Neural crest cell (in vitro differentiated cells): ENCODE data around the gene SLC16A11. TPM values are rescaled to one million over a fixed set of nuclear protein-coding genes. Genes with fewer than 3 reads are reported as not detected.

Source experiments
- DNase-seq: peaks from one replicate; pipeline ENCODE4 v3.0.0; 2021; ENCODE audit warnings: low read depth, mixed read lengths, low spot score
- H3K27ac Mint-ChIP-seq: one replicate; pipeline ENCODE4 v1.8.0; 2021; ENCODE audit warnings: mild to moderate bottlenecking, mixed read lengths; ENCODE audit not compliant: unreplicated experiment
- H3K27me3 Mint-ChIP-seq: 2 replicates; pipeline ENCODE4 v1.8.0; 2021; ENCODE audit warnings: low read depth, mild to moderate bottlenecking, mixed read lengths
- H3K36me3 Mint-ChIP-seq: 2 replicates; pipeline ENCODE4 v1.8.0; 2021; ENCODE audit warnings: low read depth, mild to moderate bottlenecking, mixed read lengths
- H3K4me1 Mint-ChIP-seq: 2 replicates; pipeline ENCODE4 v1.8.0; 2021; ENCODE audit warnings: mixed read lengths
- H3K4me3 Mint-ChIP-seq: one replicate; pipeline ENCODE4 v1.8.0; 2021; ENCODE audit warnings: mild to moderate bottlenecking, mixed read lengths
- H3K9me3 Mint-ChIP-seq: 2 replicates; pipeline ENCODE4 v1.8.0; 2021; ENCODE audit warnings: mixed read lengths
- total RNA-seq: library from RNA; stranded (reverse); gene quantifications from 2 replicates; pipeline ENCODE4 v1.2.1, GENCODE V29; 2021
- TF ChIP-seq, protein P1 (sequence below): fragments of 200-600 bp; sonication (generic); conservative IDR thresholded peaks from 2 replicates; pipeline ENCODE4 v1.5.0; 2021; ENCODE audit warnings: antibody characterized with exemption, mild to moderate bottlenecking

Gene SLC16A11
- total RNA-seq, 1 donor from 2014 or later, result not detected

DNA sequence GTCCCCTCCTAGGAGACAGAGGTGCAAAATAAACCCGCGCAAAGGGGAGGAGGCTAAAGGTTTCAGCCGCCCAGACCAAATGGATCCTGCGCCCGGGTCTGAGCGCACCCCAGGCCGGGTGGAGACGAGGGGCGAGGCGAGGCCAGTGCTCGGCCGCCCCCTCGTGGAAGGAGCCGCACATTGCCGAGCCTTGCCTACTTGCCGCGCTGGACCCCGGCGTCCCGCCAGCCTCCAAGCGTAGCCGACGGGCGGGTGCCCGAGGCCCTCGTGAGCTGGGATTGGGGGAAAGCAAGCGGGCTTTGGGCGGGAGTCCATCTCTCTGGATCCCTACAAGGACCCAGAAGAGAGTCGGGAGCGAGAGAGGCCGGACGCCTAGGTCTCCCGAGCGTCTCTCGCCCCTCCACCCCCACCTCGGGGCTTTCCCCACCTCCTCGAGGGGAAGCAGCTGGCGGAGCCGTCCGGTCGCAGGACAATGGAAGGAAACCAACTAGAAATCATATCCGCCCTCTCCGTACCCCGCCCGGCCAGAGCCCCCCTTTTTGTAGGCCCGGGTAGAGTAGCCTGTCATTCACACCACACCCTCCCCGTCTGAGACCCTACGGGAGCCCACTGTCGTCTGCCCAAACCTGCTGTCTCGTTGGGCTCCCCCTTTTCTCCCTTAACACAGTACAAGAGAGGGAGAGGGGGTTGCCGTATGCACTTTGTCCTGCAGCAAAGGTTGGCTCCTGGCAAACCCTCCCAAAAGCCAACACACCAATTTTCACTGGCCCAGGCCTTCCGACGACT, 21.7 kb downstream of the SLC16A11 start:
- peak; percentile 76 for DNase-seq
- H3K4me3 Mint-ChIP-seq, result peak overlapping the region; percentile 38
- peaks cover 38% of the 10 kb centered on the region for H3K4me1 Mint-ChIP-seq
- H3K36me3 Mint-ChIP-seq, result no peaks in the 10 kb centered on the region
- no peak overlapping the region for H3K27ac Mint-ChIP-seq
- TF ChIP-seq, protein P1, sequence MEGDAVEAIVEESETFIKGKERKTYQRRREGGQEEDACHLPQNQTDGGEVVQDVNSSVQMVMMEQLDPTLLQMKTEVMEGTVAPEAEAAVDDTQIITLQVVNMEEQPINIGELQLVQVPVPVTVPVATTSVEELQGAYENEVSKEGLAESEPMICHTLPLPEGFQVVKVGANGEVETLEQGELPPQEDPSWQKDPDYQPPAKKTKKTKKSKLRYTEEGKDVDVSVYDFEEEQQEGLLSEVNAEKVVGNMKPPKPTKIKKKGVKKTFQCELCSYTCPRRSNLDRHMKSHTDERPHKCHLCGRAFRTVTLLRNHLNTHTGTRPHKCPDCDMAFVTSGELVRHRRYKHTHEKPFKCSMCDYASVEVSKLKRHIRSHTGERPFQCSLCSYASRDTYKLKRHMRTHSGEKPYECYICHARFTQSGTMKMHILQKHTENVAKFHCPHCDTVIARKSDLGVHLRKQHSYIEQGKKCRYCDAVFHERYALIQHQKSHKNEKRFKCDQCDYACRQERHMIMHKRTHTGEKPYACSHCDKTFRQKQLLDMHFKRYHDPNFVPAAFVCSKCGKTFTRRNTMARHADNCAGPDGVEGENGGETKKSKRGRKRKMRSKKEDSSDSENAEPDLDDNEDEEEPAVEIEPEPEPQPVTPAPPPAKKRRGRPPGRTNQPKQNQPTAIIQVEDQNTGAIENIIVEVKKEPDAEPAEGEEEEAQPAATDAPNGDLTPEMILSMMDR, result peak; percentile 87
- H3K9me3 Mint-ChIP-seq, result no peaks in the 10 kb centered on the region
- H3K27me3 Mint-ChIP-seq, result peaks cover 51% of the 10 kb centered on the region

DNA sequence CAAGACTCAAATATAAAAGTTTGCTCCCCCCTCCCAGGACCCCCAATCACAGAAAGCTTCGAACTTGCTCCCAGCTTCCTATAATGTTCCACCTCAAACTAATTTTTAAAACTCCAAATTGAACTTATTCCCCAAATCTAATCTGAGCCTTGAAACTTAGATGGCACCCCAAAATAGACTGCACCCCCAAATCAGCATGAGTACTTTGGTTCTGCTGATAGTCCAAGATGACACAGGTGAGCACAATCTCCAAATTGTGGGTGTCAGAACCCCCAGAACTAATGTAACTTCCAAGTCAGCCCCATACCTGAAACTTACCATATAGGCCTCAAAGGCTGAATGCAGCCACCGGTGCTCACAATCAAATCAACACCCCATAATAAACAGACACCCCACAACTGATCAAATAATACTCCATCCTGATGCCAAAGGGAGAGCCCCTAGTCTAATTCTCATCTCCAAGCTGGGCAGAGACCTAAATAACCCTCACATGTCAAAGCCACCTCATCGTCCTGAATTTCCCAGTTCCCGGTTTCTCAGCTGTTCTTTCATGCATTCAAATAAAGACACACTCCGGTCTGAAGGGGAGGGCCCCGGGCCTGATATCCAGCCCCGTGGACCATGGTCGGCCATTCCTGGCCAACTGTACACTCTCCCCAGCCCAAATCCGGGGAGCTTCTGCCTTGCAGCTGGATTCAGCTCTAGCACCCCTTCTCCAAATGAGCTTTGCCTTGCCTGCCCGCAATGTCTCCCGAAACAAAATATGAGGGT, 22.8 kb downstream of the SLC16A11 start:
- H3K4me3 Mint-ChIP-seq, result peak overlapping the region; percentile 41
- TF ChIP-seq, protein P1, result no peak
- H3K9me3 Mint-ChIP-seq, result no peaks in the 10 kb centered on the region
- H3K27ac Mint-ChIP-seq, result no peak overlapping the region
- DNase-seq, result no peak
- H3K27me3 Mint-ChIP-seq, result peaks cover 45% of the 10 kb centered on the region
- H3K36me3 Mint-ChIP-seq, result no peaks in the 10 kb centered on the region
- peaks cover 49% of the 10 kb centered on the region for H3K4me1 Mint-ChIP-seq

DNA sequence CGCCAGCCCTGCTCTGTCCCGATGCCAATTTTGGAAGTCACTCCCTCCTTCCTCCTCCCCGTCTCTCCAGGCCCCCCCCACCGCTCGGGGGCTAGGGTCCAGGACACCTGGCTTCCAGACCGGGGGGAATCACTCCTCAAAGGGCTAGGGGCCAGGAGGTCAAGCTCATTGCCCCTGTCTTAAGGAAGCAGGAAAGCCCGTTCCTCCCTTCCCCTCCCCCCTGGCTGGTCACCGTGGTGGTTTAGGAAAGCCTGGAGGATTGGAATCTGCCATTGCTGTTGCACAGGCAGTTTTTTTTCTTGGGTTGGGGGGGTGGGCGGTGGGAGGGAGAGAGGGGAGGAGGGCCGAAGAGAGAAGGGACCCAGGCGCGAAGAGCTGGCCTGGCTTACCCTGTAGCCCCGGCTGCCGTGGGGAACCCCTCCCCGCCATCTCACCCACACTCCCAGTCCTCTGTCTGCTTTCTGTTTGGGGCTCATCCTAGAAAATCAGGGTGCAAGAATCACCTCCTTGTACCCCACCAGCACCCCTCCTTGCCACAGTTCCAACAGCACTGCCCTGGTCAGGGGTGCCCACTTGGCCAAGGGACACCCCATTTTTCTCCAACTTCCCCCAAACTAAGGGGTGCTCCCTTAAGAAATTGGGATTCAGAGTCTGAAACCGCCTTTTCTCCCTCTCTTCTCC, 23.9 kb downstream of the SLC16A11 start:
- Mint-ChIP-seq H3K4me1 (peaks cover 60% of the 10 kb centered on the region), H3K27ac (no peak overlapping the region), H3K9me3 (no peaks in the 10 kb centered on the region), H3K27me3 (peaks cover 43% of the 10 kb centered on the region), H3K36me3 (no peaks in the 10 kb centered on the region), H3K4me3 (peak overlapping the region; percentile 59)
- TF ChIP-seq, protein P1, result no peak
- DNase-seq, result no peak

DNA sequence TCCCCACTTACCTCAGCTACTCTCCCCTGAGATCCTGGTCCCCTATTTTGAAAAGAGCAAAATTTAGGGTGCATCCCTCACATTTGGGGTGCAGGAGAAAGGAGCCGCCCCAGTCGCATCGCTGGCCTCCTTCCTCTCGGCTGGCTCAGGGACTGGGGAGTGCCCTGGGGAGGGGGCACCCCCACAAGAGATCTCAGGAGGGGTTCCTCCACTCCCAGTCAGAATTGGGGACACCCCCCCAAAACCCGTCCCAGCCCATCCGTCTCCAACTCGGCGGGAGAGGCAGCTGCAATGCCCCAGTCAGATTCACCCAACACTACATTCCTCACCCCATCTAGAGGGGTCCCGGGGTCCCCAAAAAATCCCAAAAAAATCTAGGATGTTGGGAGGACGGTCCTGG, 24.5 kb downstream of the SLC16A11 start:
- Mint-ChIP-seq H3K27ac (no peak overlapping the region), H3K27me3 (peaks cover 40% of the 10 kb centered on the region), H3K4me1 (peaks cover 62% of the 10 kb centered on the region), H3K36me3 (no peaks in the 10 kb centered on the region), H3K4me3 (no peak overlapping the region), H3K9me3 (no peaks in the 10 kb centered on the region)
- no peak for DNase-seq
- TF ChIP-seq, protein P1, result no peak

DNA sequence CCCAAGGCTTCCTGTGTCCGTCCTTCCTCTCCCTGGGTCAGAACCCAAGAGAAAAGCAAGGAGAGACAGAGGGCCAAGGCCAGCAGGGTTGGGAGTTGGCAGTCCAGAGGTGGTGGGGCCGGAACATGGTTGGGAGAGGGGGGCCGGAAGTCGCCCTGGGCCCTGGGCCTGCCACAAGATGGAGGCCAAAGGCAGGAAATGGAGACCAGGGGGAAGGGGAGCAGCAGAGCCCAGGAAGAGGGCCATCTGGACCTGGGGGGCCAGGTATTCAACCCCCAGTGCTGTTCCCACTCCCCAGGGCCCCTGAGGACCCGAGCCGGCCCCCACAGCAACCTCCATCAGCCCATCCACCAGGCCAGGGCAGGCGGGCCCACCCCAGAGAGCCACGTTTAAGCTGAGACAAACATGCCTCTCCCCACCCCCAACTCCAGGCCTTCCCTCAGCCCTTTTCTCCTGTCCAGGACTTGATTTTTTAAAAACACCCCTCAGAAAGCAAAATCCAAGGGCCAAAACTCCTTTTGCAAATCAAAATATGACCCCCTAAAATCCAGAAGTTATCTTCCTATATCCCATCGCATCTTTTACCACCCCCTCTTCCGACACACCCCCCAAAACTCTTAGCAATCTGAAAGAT, 25.4 kb downstream of the SLC16A11 start:
- Mint-ChIP-seq H3K27me3 (peaks cover 31% of the 10 kb centered on the region), H3K4me1 (peaks cover 70% of the 10 kb centered on the region), H3K36me3 (no peaks in the 10 kb centered on the region), H3K27ac (no peak overlapping the region), H3K4me3 (peak overlapping the region; percentile 73), H3K9me3 (no peaks in the 10 kb centered on the region)
- TF ChIP-seq, protein P1, result no peak
- no peak for DNase-seq
